Measurements from ENCODE around the gene PPP1R9A.

Gene PPP1R9A

DNA sequence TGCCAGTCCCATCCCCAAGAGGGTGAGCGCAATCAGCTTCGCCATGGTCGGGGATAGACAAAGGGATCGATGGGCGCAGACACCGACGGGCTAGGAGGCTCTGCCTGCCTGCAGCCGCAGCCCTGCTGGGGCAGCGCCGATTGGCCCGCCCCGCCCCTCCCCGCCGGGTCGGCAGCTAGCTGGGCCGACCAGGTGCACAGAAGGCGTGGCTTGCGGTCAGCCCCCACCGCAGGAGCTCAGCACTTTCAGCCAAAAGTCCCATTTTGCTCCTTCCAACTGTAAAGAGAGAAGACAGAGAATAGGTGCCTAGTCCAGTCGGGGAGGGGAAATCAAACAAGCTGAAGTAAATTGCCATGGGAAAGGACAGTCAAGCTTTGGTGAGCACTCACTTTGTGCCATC, 417.0 kb downstream of the PPP1R9A start, which contains the start of gene PON1:
Gene PON1 (minus strand): TSS at position 102 of the 400 bp plus-strand sequence. CDS start 57 bp downstream, at position 45.
- no peak for DNase-seq

DNA sequence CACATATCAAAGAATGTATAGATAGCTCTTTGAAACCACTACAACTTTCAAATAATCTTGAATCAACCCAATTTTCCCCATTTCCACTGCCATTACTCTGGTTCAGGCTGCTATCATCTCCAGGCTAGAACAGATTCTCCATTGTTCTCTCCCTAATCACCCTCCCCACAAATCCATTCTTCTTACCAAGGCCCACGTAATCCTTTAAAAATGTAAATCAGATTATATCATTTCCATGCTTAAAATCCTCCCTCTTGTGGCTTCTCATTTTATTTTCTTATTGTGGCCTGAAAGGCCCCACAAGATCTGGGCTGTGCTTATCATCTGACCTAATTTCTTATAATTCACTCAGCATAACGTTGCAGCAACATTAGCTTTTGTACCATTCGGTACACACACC, 420.0 kb downstream of the PPP1R9A start:
- no peak for DNase-seq

DNA sequence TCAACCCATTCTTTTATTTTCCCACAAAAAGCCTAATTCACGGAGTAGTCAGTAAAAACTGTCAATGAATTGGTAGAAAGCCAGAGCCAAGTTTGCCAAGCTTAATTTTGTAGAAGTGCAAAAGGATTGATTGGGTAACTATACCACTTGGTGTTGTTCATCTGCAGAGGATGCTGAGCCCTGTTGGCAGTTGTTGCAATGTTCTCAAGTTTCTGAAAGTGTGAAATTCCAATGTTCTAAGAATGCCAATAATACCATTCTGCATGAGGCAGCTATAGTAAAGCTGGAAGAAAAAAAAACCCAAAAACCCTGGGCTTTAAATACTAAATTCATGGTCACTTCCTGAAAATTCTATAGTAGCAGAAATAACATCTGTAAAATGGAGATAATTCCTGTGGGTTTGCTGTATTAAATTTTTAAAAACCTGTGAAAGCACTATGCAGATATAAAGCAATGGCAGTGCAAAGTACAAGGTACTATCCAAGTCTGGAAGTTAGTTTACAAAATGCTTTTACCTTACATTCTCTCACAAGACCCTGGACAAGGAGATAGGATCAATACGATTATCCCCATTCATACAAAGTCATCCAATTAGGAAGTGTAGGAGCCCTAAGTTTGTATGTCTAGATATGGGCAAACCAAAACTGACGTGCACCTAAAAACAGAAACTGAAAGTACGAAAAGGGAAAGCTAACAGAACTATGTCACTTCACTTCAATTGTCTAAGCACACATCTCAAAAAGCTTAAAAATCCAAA, 423.0 kb downstream of the PPP1R9A start:
- no peak for DNase-seq

DNA sequence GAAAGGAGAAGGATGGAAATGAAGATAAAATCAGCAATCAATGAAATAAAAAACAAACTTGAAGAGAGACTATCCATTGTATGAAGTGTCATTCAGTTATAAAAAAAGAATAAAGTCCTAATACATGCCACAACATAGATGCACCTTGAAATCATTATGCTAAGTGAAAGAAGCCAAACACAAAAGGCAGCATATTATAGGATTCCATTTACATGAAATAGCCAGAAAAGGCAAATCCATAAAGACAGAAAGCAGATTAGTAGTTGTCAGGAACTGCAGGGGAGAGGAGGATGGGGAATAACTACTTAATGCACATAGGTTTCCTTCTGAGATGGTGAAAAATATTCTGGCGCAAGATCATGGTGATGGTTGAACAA, 423.6 kb downstream of the PPP1R9A start:
- no peak for DNase-seq

DNA sequence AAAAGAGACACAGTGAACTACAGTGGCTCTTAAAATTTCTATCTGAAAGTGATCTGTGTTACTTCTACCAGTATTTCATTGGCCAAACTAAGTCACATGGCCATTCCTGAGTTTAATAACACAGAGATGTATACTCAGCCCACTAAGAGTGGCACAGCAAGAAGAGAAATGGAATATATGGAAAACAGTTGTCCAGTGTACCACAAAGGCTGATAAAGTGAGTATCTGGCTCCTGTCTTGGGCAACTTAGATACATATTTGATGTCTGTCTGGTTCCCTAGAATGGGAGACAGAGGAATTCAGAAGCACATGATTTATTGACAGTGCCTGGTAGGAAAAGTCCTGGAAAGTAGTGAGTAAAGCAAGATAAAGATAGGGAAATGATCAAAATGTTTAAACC, 427.1 kb downstream of the PPP1R9A start:
- no peak for DNase-seq

DNA sequence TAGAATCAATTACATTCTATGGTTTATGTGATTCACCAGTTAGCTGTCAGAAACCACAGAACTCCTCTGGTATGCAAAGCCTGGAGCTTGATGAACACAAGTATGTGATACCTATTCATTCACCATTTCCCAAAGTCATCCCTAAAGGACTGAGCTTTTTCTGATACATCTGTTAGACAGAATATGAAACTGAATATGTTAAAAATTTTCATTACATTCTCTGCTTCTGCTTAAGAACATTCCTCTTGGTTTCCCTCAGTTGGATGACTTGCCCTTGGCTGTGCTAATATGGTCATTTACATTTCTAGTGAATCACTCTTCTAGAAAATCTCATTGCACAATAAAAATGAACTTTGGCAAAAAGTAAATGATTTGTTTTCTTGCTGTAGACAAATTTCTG, 427.7 kb downstream of the PPP1R9A start:
- DNase-seq: no peak

DNA sequence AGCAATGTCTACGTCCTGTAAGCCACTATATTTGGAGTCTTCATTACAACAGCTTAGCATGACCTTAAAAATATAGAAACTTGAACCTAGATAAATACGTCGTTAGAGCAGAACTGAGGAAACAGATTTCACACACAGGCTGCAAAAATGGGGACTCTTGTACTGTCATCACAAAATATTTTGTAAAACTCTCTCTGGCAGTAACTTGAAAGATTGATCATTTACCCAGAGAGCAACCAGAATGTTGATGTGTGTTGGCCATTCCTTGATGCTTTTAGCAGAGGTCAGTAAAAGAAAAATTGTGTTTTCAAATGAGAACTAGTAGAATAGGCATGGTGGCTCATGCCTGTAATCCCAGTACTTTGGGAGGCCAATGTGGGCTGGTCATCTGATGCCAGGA, 431.4 kb downstream of the PPP1R9A start:
- no peak for DNase-seq

DNA sequence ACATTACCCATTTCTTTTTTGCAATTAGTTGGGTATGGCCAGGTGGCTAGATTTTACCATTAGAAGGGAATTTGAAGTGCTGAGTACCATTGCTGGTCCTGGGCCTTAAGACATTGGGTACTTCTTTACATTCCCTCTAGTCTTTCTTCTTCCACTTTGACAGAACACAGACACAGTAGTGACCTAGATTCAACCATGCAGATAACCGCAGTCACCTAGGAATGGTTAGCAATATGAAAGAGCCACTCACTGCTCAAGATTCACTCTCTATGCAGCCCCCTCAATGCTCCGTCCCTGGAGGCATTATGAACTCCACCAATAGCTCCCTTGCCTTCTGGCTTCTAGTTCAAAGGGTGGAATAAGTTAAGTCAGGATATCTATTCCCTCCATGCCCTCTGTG, 433.1 kb downstream of the PPP1R9A start:
- DNase-seq: no peak

DNA sequence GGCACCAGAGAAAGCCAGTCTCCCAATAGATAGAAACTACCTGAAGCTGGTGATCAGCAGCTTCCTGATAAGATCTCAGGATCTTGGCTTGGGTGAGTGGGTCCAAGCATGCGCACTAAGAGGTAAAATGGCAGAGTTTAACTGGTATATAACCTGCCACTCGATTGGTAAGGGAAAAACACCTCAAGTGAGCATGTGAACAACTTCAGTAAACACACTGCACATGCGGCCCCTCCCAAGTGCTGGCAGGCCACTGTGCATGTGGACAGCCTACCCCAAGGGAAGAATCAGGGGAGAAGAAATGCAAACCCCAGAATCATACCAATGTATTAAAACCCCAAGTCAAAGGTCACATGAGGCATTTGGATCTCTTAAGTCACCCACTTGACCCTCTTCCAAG, 434.6 kb downstream of the PPP1R9A start:
- DNase-seq: no peak

DNA sequence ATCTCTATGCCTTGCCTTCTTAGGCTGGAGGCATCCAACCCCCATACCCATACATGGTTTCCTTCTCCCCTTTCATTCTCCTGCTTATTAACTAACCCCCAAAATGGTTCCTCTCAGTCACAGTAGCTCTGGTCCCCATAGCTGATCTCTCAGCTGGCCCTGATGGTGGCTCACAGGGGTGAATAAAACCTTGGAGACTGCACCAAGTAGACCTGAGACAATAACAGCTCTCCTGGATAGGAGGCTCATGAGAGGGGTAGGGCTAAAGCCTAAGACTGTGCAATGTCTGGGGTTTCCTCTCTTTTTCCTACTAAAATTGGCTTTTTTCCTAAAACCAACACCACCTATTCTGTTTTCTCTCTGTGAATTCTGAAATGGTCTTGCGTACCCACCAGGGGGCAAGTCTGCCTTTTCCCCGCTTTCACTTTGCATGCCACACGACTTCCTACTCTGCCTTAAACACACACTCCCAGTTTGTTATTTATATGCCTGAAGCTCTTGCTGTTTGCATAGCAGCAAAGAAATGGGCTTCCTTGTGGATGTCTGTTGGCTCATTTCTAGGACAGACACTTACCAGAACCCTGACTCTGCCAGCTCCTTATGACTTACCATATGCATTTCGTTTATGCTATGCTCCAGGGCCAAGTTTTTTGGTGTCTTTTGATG, 435.4 kb downstream of the PPP1R9A start:
- DNase-seq: no peak
